Measurements from ENCODE around the gene METTL15. TPM values are rescaled to one million over a fixed set of nuclear protein-coding genes. Genes with fewer than 3 reads are reported as not detected.

The METTL15 gene
- total and polyA plus RNA-seq, 2 of the 8 experiments (the other 6 are each of a cell fraction or from before 2014, with no cell fraction given) = 5.4 to 10.5 TPM

- Histone ChIP-seq H4K91ac (replicated peaks; ENCODE audit: insufficient read length, low read length) (no peak overlapping the region), H2BK12ac (ENCODE audit: low read depth, low read length) (no peak overlapping the region), H3K9me3 (ENCODE audit: insufficient read depth in 2 of 2, low read depth in 1 of 2, low read length in 1 of 2) (peaks cover 0 to 7% of the 10 kb centered on the region in 2 experiments; a peak in 1 of 4 replicates), H2BK20ac (ENCODE audit: low read length) (no peak overlapping the region), H2BK15ac (ENCODE audit: low read length) (no peak overlapping the region), H2BK5ac (ENCODE audit: low read depth, low read length) (no peak overlapping the region), H2AFZ (ENCODE audit: low read length) (no peak overlapping the region), H4K20me1 (replicated peaks in 1 of 2; ENCODE audit: control insufficient read depth in 1 of 2, insufficient read depth in 2 of 2, low read length in 2 of 2) (no peaks in the 10 kb centered on the region), H2AK5ac (ENCODE audit: low read depth, low read length) (no peak overlapping the region), H3K9ac (replicated peaks in 1 of 4; ENCODE audit: extremely low read depth in 1 of 4, low read depth in 3 of 4, low read length in 3 of 4) (no peak overlapping the region), H3K27ac (ENCODE audit: low read depth, low read length) (no peak overlapping the region), H3K14ac (ENCODE audit: insufficient read length) (no peak overlapping the region), H3K4ac (replicated peaks; ENCODE audit: insufficient read length, low read depth, low read length) (no peak overlapping the region), H4K5ac (ENCODE audit: insufficient read length, low read depth, low read length) (no peak overlapping the region), H3K23me2 (ENCODE audit: low read depth, low read length) (no peaks in the 10 kb centered on the region), H3K79me2 (ENCODE audit: control insufficient read depth in 1 of 2, insufficient read depth in 2 of 2, low read length in 2 of 2) (no peaks in the 10 kb centered on the region), H3K4me1 (replicated peaks in 1 of 4; ENCODE audit: control insufficient read depth in 3 of 4, insufficient read depth in 4 of 4, low read length in 3 of 4) (no peaks in the 10 kb centered on the region), H3K36me3 (ENCODE audit: control insufficient read depth in 2 of 4, insufficient read depth in 4 of 4, low read length in 3 of 4) (peaks cover 0 to 3% (median 0%) of the 10 kb centered on the region in 4 experiments; a peak in 1 of 8 replicates), H3K4me2 (ENCODE audit: insufficient read depth in 1 of 2, low read depth in 2 of 2, low read length in 2 of 2) (no peak overlapping the region), H3K23ac (ENCODE audit: insufficient read length) (no peak overlapping the region), H2BK120ac (replicated peaks; ENCODE audit: low read depth, low read length) (no peak overlapping the region), H3K18ac (ENCODE audit: extremely low read depth, low read length) (no peak overlapping the region), H3K27me3 (replicated peaks in 1 of 4; ENCODE audit: control insufficient read depth in 3 of 4, extremely low read depth in 1 of 4, insufficient read depth in 3 of 4, low read length in 3 of 4) (no peaks in the 10 kb centered on the region), H4K8ac (ENCODE audit: extremely low read depth, insufficient read depth, low read length) (no peak overlapping the region), H3K79me1 (ENCODE audit: low read depth, low read length) (no peaks in the 10 kb centered on the region), H3K56ac (replicated peaks; ENCODE audit: insufficient read length, low read depth, low read length) (no peak overlapping the region), H3K4me3 (ENCODE audit: extremely low read depth in 1 of 4, insufficient read depth in 2 of 4, low read depth in 3 of 4, low read length in 4 of 4) (no peak overlapping the region)
- 93% methylated on average over 1 of the region's 1 CpG; no CpG with 5 or more reads in 1 of the 2 experiments for WGBS, 2 experiments (ENCODE audit: extremely low coverage in 1 of 2, insufficient coverage in 1 of 2, insufficient read length in 1 of 2, insufficient replicate concordance in 2 of 2, low coverage in 1 of 2, low lambda C conversion rate in 2 of 2, missing lambda C conversion rate in 1 of 2)
- DNase-seq (ENCODE audit: low read depth in 1 of 2, low spot score in 2 of 2) = no peak
- TF ChIP-seq MAX (IDR thresholded peaks at IDR 0.05) (no peak), JUN (IDR thresholded peaks at IDR 0.05; ENCODE audit: low read depth, low read length) (no peak), CHD1 (IDR thresholded peaks at IDR 0.05; ENCODE audit: low read depth, low read length) (no peak)
- ChIA-PET CTCF (ENCODE audit: partially characterized antibody) (interaction anchor here (0.6 to 1.0 kb wide), 2 partner anchors 36 to 60 kb away, joined by 3 read pairs; no protein-coding TSS in a partner anchor), POLR2A (ENCODE audit: partially characterized antibody) (no interaction called here)
- FAIRE-seq = no peak
Measured at GRCh38 chr11:28169816-28170215, 61.6 kb downstream of the METTL15 start.
